Choroid plexus epithelial cell (primary cell): ENCODE measurements around the gene XBP1.
A peak's percentile ranks its signal among the peaks of the same experiment; 100 is the strongest.
"Not testable (repeated sequence)": the region's sequence is repeated elsewhere in the genome, so short reads cannot be mapped to it uniquely, and the experiment has no call there.

Experiments used
- DNase-seq: peaks from one replicate; pipeline ENCODE4 v3.0.0-alpha.2; 2010; ENCODE audit warnings: low read depth
- H3K4me3 ChIP-seq: 2 replicates; pipeline ENCODE4 v1.5.1; 2011; ENCODE audit warnings: low read depth, mild to moderate bottlenecking, control low read depth, low read length, moderate library complexity
- CTCF ChIP-seq: conservative IDR thresholded peaks from 2 replicates; pipeline ENCODE4 v1.5.1; 2011; ENCODE audit warnings: low read depth, mild to moderate bottlenecking, control low read depth, inconsistent platforms, low read length, moderate library complexity

The XBP1 gene

GRCh38 chr22:28761449-28761755 is 39.0 kb downstream of the XBP1 start:
- no peak overlapping the region for H3K4me3 ChIP-seq
- no peak for DNase-seq
- no peak for TF ChIP-seq CTCF

GRCh38 chr22:28759861-28760560 is 40.4 kb downstream of the XBP1 start:
- H3K4me3 ChIP-seq, result no peak overlapping the region
- peak; percentile 5 for DNase-seq
- no peak for TF ChIP-seq CTCF

- not testable (repeated sequence) for DNase-seq, H3K4me3 ChIP-seq
These were observed 45.9 kb downstream of the XBP1 start for GRCh38 chr22:28754512-28754911.

GRCh38 chr22:28750471-28750881 is 49.9 kb downstream of the XBP1 start:
- DNase-seq, result peak; percentile 88
- TF ChIP-seq CTCF, result no peak

More at GRCh38 chr22:28750471-28750881, 49.9 kb downstream of the XBP1 start:
- H3K4me3 ChIP-seq, result peak overlapping the region; percentile 13
